ENCODE measurements around the gene MEGF10. TPM values are rescaled to one million over a fixed set of nuclear protein-coding genes. Genes with fewer than 3 reads are reported as not detected.

Gene MEGF10
- polyA plus RNA-seq, 1 donor = 43.0 TPM

DNA sequence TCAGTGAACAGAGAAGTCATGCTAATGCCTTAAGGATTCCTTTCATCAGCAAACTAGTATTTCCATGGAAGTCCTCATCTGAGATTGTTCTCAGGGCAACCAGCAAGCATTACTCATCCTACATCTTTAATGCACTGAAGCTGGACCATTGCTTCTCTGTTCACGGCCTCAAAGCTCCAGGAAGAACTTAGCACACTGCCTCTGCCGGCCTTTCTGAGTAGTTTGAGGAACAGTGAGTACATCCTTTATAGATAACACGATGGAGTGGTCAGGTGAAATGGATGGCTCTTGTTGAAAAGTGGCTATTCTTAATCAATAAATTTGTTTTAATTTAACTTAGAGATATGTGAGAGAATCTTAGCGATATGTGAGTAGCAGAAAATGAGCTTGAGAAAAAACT lies 35.8 kb downstream of the MEGF10 start:
- no peak for DNase-seq (ENCODE audit: low read depth)

DNA sequence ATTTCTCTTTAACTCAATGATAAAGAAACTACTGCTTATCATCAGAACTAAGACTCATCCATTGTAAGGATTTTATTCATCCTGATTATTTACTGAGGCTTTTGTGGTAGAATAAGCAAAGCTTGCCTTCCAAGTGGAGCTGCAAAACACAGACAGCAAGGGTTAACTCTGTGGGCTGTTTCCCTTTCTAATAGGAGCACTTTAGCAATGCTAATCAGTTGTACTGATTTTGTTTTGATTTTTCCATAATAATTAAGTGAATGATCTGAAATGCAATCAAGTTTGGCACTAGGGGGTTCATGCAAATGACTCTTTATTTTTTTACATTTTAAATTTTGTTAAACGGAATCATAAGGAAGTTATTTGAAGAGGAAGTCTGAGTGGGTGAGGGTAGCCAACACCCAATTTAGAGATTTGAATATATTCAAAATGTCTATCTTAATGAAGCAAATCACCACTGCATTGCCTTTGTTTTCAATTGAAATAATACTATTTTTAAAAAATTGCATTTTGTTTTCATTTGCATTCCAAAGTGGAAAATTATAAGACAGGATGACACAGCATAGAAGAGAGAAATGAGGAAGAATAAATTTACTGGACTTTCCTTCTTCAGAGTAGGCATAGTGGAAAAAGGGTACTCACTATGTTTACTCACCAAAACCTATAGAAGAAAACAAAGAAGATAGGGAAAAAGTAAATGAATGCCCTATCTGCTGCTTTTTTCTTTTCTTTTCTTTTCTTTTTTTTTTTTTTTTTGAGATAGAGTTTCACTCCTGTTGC lies 36.6 kb downstream of the MEGF10 start:
- no peak for DNase-seq (ENCODE audit: low read depth)

- DNase-seq (ENCODE audit: low read depth) = no peak
Measured at GRCh38 chr5:127330116-127330515, 39.5 kb downstream of the MEGF10 start.

DNA sequence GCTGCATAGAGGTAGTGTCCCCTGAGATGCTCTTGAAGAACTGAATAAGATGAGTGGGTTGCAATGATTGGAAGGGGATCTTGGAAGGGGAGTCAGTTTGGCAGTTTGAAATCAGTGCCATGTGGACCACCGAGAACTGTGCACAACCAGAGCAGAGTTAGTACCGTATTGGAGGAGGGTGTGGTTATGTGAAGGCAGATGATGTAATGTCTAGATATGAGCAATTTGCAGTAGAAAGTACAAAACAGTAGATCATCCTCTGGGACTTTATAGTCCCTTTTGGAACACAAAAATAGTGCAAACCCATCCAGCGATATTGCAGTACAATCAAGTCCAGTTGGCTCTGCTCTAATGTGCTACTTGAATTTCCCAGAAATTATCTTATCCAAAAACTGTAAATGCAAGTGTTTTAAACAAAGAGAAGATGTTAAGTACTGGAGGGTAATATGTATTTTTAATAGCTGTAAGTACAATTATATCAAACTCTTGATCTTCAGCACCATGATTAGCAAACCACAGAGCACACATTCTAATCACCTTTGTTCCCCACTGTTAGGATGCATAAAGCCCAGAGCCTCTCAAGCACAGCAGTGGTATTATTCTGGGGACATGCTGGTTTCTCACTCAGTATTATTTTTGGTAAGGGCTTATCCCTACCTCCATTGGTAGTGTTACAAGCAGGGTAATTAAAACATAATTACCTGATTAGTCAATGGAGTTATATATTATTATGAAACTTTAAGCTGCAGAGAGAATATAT lies 41.5 kb downstream of the MEGF10 start:
- no peak for DNase-seq (ENCODE audit: low read depth)

DNA sequence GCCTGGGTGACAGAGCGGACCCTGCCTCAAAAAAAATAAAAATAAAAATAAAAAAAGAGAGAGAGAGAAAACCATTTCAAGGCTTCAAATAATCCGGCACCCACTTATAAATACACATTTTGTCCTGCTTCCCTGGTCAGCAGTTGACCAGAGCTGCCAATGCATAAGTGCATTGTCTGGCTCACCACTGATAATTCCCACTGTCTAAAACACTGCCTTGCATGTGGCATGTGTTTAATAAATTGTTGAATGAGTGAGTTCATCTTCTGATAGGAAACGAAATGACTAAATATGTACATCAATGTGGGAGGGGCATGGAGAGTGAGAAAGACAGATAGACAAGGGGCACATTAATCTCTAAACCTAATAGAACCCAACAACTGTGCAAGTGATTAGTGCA lies 42.9 kb downstream of the MEGF10 start:
- no peak for DNase-seq (ENCODE audit: low read depth)

- DNase-seq (ENCODE audit: low read depth) = no peak
Measured at GRCh38 chr5:127335381-127335780, 44.8 kb downstream of the MEGF10 start.

DNA sequence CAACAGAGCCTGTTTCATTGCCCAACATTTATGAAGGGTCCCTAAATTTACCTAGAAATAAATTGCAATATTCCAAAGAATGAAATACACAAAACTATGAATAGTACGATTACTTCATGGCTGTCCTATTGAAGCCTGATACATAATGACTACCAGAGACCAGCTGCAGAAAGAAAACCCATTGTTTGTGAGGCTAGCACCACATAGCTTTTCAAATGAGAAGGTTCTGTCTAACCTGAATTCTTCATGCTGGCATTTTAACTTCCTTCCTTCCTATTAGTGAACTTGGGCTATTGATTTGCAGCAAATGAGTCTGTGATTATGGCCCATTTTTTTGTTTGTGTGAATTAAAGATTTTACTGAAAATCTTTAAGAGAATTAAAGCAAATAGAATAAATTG lies 47.3 kb downstream of the MEGF10 start:
- DNase-seq (ENCODE audit: low read depth) = no peak

- no peak for DNase-seq (ENCODE audit: low read depth)
Measured at GRCh38 chr5:127338501-127338900, 47.9 kb downstream of the MEGF10 start.

GRCh38 chr5:127340606-127341005 lies 50.0 kb downstream of the MEGF10 start:
- no peak for DNase-seq (ENCODE audit: low read depth)

GRCh38 chr5:127342364-127342763 lies 51.8 kb downstream of the MEGF10 start:
- DNase-seq (ENCODE audit: low read depth) = no peak

- no peak for DNase-seq (ENCODE audit: low read depth)
Measured at GRCh38 chr5:127343313-127343712, 52.7 kb downstream of the MEGF10 start.

- no peak for DNase-seq (ENCODE audit: low read depth)
Measured at GRCh38 chr5:127343866-127344265, 53.3 kb downstream of the MEGF10 start.

GRCh38 chr5:127344931-127345330 lies 54.3 kb downstream of the MEGF10 start:
- DNase-seq (ENCODE audit: low read depth) = no peak

GRCh38 chr5:127351418-127351817 lies 60.8 kb downstream of the MEGF10 start:
- DNase-seq (ENCODE audit: low read depth) = no peak

GRCh38 chr5:127352068-127352467 lies 61.5 kb downstream of the MEGF10 start:
- no peak for DNase-seq (ENCODE audit: low read depth)

DNA sequence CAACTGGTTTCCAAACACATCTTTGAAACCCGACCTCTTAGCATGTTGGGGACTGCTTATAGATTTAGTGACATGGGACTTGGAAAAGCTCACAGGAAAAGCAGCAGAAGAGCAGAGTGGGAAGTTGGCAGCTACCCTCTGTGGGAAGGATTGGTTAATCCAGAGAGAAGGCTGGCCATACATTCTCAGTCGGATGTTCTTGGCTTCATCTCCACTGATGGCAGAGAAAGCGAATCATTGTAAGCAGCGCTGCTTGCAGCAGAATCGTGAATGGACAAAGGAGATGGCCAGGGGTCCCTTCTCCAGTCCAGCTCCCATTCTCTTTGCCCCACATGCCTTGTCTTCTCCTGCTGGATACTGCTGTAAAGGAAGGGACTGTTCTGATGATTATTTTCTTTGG lies 62.7 kb downstream of the MEGF10 start:
- DNase-seq (ENCODE audit: low read depth) = no peak

DNA sequence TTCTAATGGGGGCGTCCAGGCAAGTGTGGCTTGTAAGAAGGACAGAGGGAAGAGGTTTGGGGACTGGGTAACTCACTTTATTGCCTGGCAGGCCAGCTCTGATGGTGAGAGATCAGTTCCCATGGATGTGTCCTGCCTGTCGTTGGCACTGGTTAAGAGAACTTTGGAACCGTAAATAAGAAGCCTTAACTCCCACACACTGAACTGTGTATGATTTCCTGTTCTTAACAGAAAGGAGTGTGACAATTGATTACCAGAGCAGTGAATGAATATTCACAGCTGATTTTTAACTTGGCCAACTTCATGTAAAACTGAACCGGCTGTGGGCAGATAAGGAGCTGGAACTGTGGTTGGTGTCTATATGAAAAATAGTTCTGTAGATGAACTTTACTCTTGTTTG lies 63.2 kb downstream of the MEGF10 start:
- DNase-seq (ENCODE audit: low read depth) = no peak

- no peak for DNase-seq (ENCODE audit: low read depth)
Measured at GRCh38 chr5:127355337-127355736, 64.7 kb downstream of the MEGF10 start.

- DNase-seq (ENCODE audit: low read depth) = no peak
Measured at GRCh38 chr5:127358284-127358683, 67.7 kb downstream of the MEGF10 start.

DNA sequence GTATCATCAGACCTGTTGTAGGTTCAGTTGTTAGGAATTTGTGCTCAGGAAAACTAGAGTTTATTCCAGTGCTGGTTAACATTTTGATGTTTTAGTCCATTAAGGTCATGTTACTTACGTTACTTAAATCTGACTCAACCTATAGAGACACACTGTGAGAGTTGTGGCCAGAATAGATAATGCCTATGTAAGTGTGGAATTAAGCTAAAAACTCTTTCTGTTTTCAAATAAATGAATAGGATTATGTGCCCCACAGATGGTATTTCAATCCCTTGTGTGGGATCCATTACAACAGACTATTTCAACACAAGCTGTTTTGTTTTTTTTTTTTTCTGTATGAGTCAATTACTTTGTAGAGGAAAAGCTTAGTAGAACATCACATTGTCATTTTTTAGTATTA lies 68.1 kb downstream of the MEGF10 start:
- no peak for DNase-seq (ENCODE audit: low read depth)

DNA sequence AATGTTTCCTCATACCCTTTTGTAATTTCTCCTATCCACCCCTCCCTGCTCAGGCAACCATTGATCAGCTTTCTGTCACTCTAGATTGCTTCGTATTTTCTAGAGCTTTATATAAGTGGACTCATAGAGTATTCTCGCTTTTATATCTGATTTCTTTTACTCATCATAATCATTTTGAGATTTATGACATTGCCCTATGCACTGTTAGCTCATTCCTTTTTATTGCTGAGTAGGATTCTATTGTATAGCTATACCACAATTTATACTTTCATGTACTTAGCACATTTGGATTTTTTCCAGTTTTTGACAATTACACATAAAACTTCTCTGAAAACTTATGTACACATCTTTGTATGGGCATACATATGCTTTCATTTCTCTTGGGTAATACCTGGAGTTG lies 68.9 kb downstream of the MEGF10 start:
- no peak for DNase-seq (ENCODE audit: low read depth)

- no peak for DNase-seq (ENCODE audit: low read depth)
Measured at GRCh38 chr5:127363403-127363802, 72.8 kb downstream of the MEGF10 start.

DNA sequence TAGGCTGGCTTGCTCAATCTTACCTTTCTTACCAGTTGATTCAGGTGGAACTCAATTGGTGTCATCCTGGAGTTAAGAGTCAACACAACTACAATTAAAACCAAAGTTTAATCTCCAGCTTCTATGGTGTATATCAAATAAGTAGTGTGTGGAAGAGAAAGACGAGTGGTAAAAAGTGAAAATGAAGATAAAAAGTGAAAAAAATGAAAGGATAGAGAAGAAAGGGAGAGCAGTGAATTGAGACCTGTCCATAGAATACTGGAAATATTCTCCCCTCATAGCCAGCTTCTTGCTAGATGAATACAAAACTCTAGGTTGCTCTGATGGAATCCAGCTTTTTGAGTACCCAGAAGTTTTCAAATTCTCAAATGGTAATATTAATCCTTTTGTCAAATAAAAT lies 76.4 kb downstream of the MEGF10 start:
- no peak for DNase-seq (ENCODE audit: low read depth)

Measured in forelimb muscle (tissue), 1 donor.